SK-N-SH (cell line): ENCODE measurements around the gene KIF18B.

Experiments used
- MXI1 ChIP-seq: IDR thresholded peaks from 2 replicates; pipeline ENCODE4 v1.6.1; 2012; ENCODE audit warnings: mild to moderate bottlenecking, low read depth, low read length, improper control_type of control experiment
- RAD21 ChIP-seq: IDR thresholded peaks from 2 replicates; pipeline ENCODE4 v1.6.1; 2012; ENCODE audit warnings: mild to moderate bottlenecking, low read length
- RFX5 ChIP-seq: IDR thresholded peaks from 2 replicates; pipeline ENCODE4 v1.6.1; 2012; ENCODE audit warnings: mild to moderate bottlenecking, improper control_type of control experiment, low read length
- TF ChIP-seq, protein P1 (sequence below): fragments of 200-600 bp; sonication (generic); IDR thresholded peaks from 2 replicates; pipeline ENCODE4 v1.6.1; 2017; ENCODE audit warnings: antibody characterized with exemption, mild to moderate bottlenecking, moderate library complexity

DNA sequence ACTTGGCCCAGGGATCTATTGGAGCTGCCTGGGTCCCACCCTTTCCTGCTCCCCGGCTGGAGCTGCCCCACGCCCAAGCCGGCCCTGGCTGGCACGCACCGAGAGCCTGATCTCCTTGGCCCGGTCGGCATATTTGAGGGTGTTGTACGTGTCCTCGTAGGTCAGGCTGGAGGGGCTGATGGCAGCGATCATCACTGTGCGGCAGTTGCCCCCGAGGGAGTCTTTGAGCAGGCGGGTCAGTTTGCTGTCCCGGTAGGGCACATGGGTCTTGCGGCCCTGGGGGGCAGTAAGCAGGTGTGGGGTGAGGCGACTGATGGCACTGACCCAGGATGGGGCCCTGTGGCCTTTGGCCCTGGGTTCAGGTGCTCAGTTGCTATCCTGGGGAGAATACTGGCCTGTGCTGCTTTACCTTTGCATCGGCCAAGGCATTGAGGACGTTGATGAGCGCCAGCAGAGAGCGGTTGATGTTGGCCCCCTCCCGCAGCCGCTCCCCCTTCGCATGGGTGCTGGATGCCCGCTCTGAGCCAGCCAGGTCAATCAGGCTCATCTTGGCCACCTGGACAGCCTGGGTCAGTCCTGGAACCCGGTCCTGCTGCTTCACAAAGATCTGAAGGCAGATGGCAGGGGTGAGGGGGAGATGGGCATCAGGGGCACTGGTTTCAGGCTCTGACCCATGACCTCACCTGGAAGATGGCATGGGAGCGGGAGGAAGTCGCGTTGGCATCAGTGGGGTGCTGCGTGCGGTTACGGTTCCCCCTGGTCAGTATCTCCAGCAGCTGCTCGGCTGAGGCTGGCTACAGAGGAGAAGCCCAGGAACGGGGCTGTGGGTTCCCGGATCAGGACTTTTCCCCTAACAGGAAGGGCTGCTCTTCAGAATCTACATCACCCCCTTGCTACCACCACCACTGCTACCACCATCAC, 13.5 kb downstream of the KIF18B start:
- TF ChIP-seq RAD21, result no peak
- TF ChIP-seq MXI1, result no peak
- TF ChIP-seq, protein P1, sequence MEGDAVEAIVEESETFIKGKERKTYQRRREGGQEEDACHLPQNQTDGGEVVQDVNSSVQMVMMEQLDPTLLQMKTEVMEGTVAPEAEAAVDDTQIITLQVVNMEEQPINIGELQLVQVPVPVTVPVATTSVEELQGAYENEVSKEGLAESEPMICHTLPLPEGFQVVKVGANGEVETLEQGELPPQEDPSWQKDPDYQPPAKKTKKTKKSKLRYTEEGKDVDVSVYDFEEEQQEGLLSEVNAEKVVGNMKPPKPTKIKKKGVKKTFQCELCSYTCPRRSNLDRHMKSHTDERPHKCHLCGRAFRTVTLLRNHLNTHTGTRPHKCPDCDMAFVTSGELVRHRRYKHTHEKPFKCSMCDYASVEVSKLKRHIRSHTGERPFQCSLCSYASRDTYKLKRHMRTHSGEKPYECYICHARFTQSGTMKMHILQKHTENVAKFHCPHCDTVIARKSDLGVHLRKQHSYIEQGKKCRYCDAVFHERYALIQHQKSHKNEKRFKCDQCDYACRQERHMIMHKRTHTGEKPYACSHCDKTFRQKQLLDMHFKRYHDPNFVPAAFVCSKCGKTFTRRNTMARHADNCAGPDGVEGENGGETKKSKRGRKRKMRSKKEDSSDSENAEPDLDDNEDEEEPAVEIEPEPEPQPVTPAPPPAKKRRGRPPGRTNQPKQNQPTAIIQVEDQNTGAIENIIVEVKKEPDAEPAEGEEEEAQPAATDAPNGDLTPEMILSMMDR, result no peak
- TF ChIP-seq RFX5, result no peak
